NK-92 (cell line): Measurements from ENCODE around the gene PRIMA1.

Experiments used
- DNase-seq: peaks from one replicate; lab custom pipeline; 2025; ENCODE audit not compliant: unreplicated experiment; lab: John Stamatoyannopoulos, UW

PRIMA1 gene

DNA sequence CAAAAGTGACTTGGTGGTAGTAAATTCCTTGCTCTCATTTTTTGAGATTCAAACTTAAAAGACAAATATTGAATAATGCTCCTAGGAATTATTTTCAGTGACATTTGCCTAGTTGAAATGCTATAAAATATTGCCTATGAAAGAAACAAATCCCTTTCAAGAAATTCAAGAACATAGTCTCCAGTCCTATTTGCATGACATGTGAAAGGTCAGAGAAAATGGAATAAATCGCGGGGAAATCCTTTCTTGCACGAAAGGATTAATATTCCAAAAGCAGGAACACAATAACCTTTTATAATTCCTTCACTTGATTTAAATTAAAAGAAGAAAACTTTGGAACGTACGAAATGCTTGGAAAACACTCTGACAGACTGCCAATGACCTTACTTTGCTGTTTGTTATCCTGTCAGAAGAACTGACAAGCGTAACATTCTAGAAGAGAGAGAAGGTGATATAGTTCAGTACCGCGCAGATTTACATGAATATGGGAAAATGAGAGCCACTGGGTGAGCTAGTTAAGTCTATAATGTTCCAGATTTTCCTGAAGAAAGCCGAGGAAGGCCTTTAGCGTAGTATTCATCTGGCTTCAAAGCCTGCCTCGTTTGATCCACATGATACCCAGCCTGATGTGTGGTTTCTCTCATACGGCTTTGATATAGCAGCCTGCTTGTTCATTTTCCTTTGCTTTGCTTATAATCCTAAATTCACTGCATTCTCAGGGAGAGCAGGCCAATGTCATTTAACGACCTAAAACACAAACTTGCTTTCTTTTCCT is 103.0 kb downstream of the PRIMA1 start:
- DNase-seq = no peak

DNA sequence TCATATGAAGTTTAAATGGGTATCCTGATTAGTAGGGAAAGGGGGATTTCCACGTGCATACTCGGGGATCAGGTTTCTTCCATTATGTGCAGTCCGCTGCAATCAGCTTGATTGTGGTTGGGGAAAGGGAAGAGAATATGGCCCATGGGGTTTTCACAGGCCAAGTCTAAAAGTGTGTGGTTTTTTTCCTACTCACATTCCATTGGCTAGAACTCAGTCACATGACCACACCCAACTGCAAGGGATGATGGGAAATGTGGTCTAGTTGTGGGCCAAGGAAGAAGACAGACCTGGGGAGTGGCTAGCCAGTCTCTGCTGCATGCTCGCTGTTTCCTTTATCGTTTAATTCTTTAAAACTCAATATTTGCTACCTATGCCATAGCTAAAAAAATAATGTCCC is 105.1 kb downstream of the PRIMA1 start:
- no peak for DNase-seq

DNA sequence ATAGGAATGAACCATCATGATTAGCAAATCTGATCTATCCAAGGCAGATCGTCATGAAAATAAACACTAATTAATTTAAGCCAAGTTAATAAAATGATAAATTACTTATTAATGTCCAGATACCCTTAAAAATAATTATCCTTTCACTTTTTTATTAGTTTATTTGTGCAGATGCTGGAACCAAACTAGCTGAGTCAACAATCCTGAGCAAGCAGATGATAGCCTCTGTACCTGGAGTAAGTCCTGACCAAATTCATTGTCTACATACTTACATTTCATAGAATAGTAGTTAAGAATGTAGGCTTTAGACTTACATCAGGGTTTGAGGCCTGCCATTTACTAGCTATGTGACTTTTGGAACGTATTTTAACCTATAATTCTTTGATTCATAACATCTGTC is 105.8 kb downstream of the PRIMA1 start:
- no peak for DNase-seq

DNA sequence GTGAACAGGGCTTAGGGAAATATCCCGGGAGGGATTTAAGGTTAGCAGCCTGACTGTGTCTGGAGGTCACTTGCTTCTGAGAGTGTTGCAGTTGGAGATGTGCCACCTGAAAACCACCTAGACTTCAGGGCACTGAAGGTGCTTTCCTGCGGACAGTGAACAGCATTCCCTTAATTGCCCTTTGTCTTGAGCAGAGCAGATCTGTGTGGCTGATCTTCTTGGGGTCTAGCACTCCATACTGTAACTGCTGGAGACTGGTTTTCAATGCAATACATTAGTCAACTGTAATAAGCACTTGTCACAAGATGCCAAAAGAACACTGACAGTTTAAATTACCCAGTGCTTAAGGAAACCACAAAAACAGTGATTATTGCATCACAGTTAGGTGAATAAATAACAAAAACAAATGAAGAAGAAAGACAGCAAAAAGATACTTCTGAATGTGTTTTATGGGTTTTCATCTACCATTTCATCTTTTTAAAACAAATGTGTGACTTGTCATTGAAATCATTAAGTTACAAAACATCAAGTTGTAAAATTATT is 111.8 kb downstream of the PRIMA1 start:
- DNase-seq = no peak

DNA sequence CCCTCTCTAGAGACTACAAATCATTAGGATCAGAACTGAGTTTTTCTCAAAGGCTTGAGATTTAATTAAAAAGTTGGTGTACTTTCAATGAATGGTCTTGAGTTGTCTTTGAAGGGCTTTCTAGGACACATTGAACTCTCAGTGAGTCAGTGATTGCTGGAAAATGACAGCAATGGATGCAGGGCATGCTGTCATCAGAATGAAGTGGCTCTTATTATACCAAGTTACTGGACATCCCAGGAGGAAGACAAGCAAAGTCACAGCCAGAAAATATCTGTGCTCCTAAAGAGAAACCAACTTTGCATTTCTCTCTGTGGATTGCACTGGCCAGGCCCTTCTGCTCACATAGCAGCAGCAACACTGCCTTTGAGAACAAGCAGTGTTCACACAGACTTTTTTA is 112.6 kb downstream of the PRIMA1 start:
- no peak for DNase-seq

DNA sequence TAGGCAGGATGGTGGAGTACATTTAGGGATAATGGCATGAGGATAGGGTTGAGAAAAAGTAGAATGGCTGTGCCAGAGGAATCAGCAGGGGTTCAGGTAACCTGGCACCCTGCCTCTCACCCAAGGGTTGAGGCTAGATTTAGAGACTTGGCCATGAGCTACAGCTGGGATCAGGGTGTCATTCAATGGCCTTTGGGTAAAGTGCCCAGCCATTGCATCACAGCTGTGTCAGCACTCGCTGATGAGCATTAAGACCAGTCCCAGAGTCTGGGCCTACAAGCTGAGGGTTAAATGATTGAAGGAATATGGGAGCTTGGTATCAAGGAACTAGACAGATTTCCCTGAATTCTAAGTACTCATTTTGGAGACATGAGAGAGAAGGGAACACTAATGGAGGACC is 113.9 kb downstream of the PRIMA1 start:
- DNase-seq = no peak

DNA sequence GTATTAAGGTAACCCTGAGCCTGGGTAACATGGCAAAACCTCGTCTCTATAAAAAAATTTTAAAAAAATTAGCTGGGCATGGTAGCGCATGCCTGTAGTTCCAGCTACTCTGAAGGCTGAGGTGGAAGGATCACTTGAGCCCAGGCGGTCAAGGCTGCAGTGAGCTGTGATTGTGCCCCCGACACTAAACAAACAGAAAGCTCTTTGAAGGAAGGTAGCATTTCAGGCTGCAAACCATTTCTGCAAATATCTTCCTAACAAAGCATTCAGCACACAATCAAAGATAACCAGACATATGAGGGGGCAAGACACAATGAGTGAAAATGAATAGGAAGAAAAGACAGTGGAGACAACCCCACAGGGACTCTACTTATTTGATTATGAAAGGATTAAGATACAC is 118.7 kb downstream of the PRIMA1 start:
- DNase-seq = no peak
